CD4-positive, alpha-beta T cell treated with Interleukin-17A for 4 hours (primary cell): Measurements from ENCODE around the gene XRN2.

Experiments used
- DNase-seq: peaks from one replicate; pipeline ENCODE4 v3.0.0-alpha.2; 2020; ENCODE audit warnings: mixed read lengths

Gene XRN2

GRCh38 chr20:21433329-21433890, 130.3 kb downstream of the XRN2 start:
- DNase-seq: no peak

GRCh38 chr20:21435576-21435975, 132.4 kb downstream of the XRN2 start:
- DNase-seq: no peak

GRCh38 chr20:21436205-21436604, 133.1 kb downstream of the XRN2 start:
- DNase-seq: no peak

GRCh38 chr20:21437248-21437647, 134.1 kb downstream of the XRN2 start:
- no peak for DNase-seq

- DNase-seq: no peak
Measured at GRCh38 chr20:21437816-21438215, 134.7 kb downstream of the XRN2 start.
